Prostate gland (tissue), 2 donors: ENCODE measurements around the gene GIPC2. TPM values are rescaled to one million over a fixed set of nuclear protein-coding genes. Genes with fewer than 3 reads are reported as not detected.
A peak's percentile ranks its signal among the peaks of the same experiment; 100 is the strongest.
"Not testable (repeated sequence)": the region's sequence is repeated elsewhere in the genome, so short reads cannot be mapped to it uniquely, and the experiment has no call there.

ENCODE experiments used
- DNase-seq: peaks from one replicate; pipeline ENCODE4 v3.0.0-alpha.2; 2019; ENCODE audit warnings: low spot score
- H3K27ac ChIP-seq, 2 donors: fragments of 200-600 bp; sonication (generic); 2 replicates each; pipeline ENCODE4 v1.5.1; 2017 to 2019
- H3K27me3 ChIP-seq: fragments of 200-600 bp; sonication (generic); replicated peaks from 2 replicates; pipeline ENCODE4 v1.5.1; 2019; ENCODE audit not compliant: insufficient read depth
- H3K36me3 ChIP-seq, 2 donors: fragments of 200-600 bp; sonication (generic); 1 replicate in 1 of 2; 2 replicates in 1 of 2; pipeline versions ENCODE4 v1.5.1 to v1.8.1; 2017 to 2019
- H3K4me1 ChIP-seq: fragments of 200-600 bp; sonication (generic); replicated peaks from 2 replicates; pipeline ENCODE4 v1.5.1; 2019
- H3K4me3 ChIP-seq, 2 donors: fragments of 200-600 bp; sonication (generic); 2 replicates each; pipeline ENCODE4 v1.5.1; 2017 to 2019
- H3K9me3 ChIP-seq: fragments of 200-600 bp; sonication (generic); 2 replicates; pipeline ENCODE4 v1.5.1; 2017
- CTCF ChIP-seq, 4 experiments: fragments of 200-600 bp in 2 of 4; fragments of 450-650 bp in 2 of 4; sonication (generic) in 2 of 4; IDR thresholded peaks; 1 replicate in 3 of 4; 2 replicates in 1 of 4; pipeline ENCODE4 v1.5.1; 2016 to 2019; ENCODE audit warnings: antibody characterized with exemption in 4 of 4, mild to moderate bottlenecking in 2 of 4, moderate library complexity in 2 of 4
- POLR2A ChIP-seq: fragments of 450-650 bp; IDR thresholded peaks from one replicate; pipeline ENCODE4 v1.6.1; 2016; ENCODE audit warnings: antibody characterized with exemption, mild to moderate bottlenecking
- POLR2AphosphoS5 ChIP-seq: sonication (generic); formaldehyde crosslinking; IDR thresholded peaks from one replicate; pipeline ENCODE4 v1.6.1; 2017; ENCODE audit warnings: antibody characterized with exemption
- WGBS: methylation state at CpG from one replicate; pipeline ENCODE4 v1.1.5; 2018; 5-methylcytosine and 5-hydroxymethylcytosine counted together
- intact Hi-C: fragments of 100-400 bp; cut with DNase I; formaldehyde crosslinking; loops from one replicate; pipeline ENCODE4 v1.14.2; 2022
- total RNA-seq, 2 donors: library from RNA; depleted of rRNA; stranded (reverse); fragments of >200 nt; gene quantifications; one replicate each; pipeline ENCODE4 v1.1.0, GENCODE V29; 2016

Gene GIPC2
- total RNA-seq: 1 to 10 TPM; 2.0 to 2.2 TPM

GRCh38 chr1:78045926-78046778 lies at the start of gene GIPC2:
Gene GIPC2, plus strand, starts transcription at chr1:78045966. Its CDS starts 129 bp downstream, at chr1:78046095.
- Histone ChIP-seq H3K9me3 (no peaks in the 10 kb centered on the region), H3K27me3 (no peaks in the 10 kb centered on the region), H3K4me3 (peak within 1 kb of the TSS; percentile 36 to 41), H3K4me1 (no peaks in the 10 kb centered on the region), H3K36me3 (no peaks in the 10 kb centered on the region), H3K27ac (peak within 1 kb of the TSS in 1 of 2 donors; percentile 27)
- intact Hi-C loops: loop anchor here (5.0 kb wide), 1 partner anchor 69 kb away; the partner anchor contains the start of gene FUBP1
- TF ChIP-seq POLR2A: no peak
- no peak for DNase-seq
- 4% methylated on average over 76 of the region's 85 CpGs for WGBS

- intact Hi-C loops: no loop called here
- H3K36me3 ChIP-seq: no peaks in the 10 kb centered on the region
- DNase-seq: no peak
Measured at GRCh38 chr1:77996734-77997133, 49.0 kb upstream of the GIPC2 start.

GRCh38 chr1:78000536-78000935 lies 45.2 kb upstream of the GIPC2 start:
- intact Hi-C loops, H3K4me3 ChIP-seq, DNase-seq, H3K4me1 ChIP-seq, H3K27me3 ChIP-seq, H3K9me3 ChIP-seq, H3K27ac ChIP-seq, H3K36me3 ChIP-seq: not testable (repeated sequence)
- 93% methylated on average over 11 of the region's 11 CpGs for WGBS

More at GRCh38 chr1:77996734-77997133, 49.0 kb upstream of the GIPC2 start:
- no peaks in the 10 kb centered on the region for H3K4me1 ChIP-seq
- no peak overlapping the region for H3K27ac ChIP-seq
- H3K27me3 ChIP-seq: no peaks in the 10 kb centered on the region
- TF ChIP-seq CTCF (IDR thresholded peaks at IDR 0.05) (no peak), POLR2A (no peak), POLR2AphosphoS5 (no peak)
- no peaks in the 10 kb centered on the region for H3K9me3 ChIP-seq
- H3K4me3 ChIP-seq: no peak overlapping the region
- 97% methylated on average over 5 of the region's 5 CpGs for WGBS

- no peaks in the 10 kb centered on the region for H3K9me3 ChIP-seq
- peak overlapping the region in 1 of 2 donors; percentile 87 for H3K27ac ChIP-seq
- no peak for DNase-seq
- no peaks in the 10 kb centered on the region for H3K36me3 ChIP-seq
- intact Hi-C loops: no loop called here
- H3K4me1 ChIP-seq: no peaks in the 10 kb centered on the region
- no peak overlapping the region for H3K4me3 ChIP-seq
- 68% methylated on average over 3 of the region's 3 CpGs for WGBS
- TF ChIP-seq CTCF (IDR thresholded peaks at IDR 0.05) (no peak), POLR2A (no peak)
- H3K27me3 ChIP-seq: no peaks in the 10 kb centered on the region
Measured at GRCh38 chr1:78003070-78003746, 42.6 kb upstream of the GIPC2 start.

- H3K4me3 ChIP-seq: peak overlapping the region; percentile 33 to 35
- peak overlapping the region; percentile 83 to 87 for H3K27ac ChIP-seq
- H3K4me1 ChIP-seq: no peaks in the 10 kb centered on the region
- 27% methylated on average over 8 of the region's 8 CpGs for WGBS
- no peaks in the 10 kb centered on the region for H3K27me3 ChIP-seq
- H3K9me3 ChIP-seq: no peaks in the 10 kb centered on the region
- peak; percentile 19 for DNase-seq
- intact Hi-C loops: loop anchor here (1.0 kb wide), 1 partner anchor 25 kb away; the partner anchor contains the start of gene FUBP1
- no peak for TF ChIP-seq CTCF (IDR thresholded peaks at IDR 0.05)
- no peak for TF ChIP-seq POLR2A
- no peak for TF ChIP-seq POLR2AphosphoS5
- H3K36me3 ChIP-seq: no peaks in the 10 kb centered on the region
Measured at GRCh38 chr1:78003882-78004718, 41.7 kb upstream of the GIPC2 start.
